Fibroblast of lung (primary cell): ENCODE measurements around the gene PRICKLE1.

Experiments used
- CTCF ChIP-seq, 2 donors: IDR thresholded peaks in 1 of 2; conservative IDR thresholded peaks in 1 of 2; 1 replicate in 1 of 2; 2 replicates in 1 of 2; pipeline ENCODE4 v1.5.1; 2011 to 2012; ENCODE audit warnings: low read length in 2 of 2, control low read depth in 1 of 2, inconsistent platforms in 1 of 2, low read depth in 1 of 2, mild to moderate bottlenecking in 1 of 2
- EZH2 ChIP-seq: IDR thresholded peaks from 2 replicates; pipeline ENCODE4 v1.5.1; 2012; ENCODE audit warnings: low read length, control low read depth, mild to moderate bottlenecking; ENCODE audit errors: missing control alignments

- TF ChIP-seq EZH2 (no peak), CTCF (conservative IDR thresholded peaks at IDR 0.05 in 1 of 2, IDR thresholded peaks at IDR 0.05 in 1 of 2; ENCODE audit: low read depth in 1 of 2, low read length in 2 of 2) (no peak)
Observed at GRCh38 chr12:42606471-42606870, 16.9 kb upstream of the PRICKLE1 start.
